AG08395 (cell line): ENCODE results near the gene TLK1.

Experiments used
- DNase-seq: peaks from one replicate; pipeline ENCODE4 v3.0.0; 2012; ENCODE audit warnings: mixed read lengths, low spot score

TLK1 gene

DNA sequence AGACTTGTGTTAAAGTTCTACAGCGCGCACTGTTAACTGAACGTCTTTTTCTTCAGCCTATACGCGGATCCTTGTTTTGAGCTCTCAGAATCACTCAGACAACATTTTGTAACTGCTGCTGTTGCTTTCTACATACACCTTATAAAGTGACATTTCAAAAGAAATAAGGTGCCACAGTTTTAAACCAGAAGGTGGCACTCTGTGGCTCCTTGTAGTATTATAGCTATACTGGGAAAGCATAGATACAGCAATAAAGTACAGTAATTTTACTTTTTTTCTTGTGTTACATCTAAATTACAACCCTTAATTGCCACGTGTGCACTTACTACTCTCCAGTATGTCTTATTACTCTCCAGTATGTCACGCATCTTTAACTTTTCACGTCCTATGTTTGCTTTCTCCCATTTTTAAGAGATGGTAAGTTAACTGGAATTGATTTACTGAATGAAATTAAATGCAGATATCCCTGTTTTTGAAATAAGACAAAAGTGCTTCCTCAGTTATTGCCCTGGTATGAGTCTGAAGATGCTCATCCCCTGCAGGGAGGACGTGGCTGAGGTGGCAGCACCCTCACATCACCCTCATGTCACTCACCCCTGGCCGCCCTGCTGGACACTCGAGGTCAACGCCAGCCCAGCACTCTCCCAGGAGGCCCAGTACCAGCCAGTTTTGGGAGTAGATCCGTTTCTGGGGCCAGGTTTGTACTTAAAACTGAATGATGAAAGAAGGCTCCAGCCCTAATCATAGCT, 193.9 kb downstream of the TLK1 start:
- DNase-seq, result no peak

DNA sequence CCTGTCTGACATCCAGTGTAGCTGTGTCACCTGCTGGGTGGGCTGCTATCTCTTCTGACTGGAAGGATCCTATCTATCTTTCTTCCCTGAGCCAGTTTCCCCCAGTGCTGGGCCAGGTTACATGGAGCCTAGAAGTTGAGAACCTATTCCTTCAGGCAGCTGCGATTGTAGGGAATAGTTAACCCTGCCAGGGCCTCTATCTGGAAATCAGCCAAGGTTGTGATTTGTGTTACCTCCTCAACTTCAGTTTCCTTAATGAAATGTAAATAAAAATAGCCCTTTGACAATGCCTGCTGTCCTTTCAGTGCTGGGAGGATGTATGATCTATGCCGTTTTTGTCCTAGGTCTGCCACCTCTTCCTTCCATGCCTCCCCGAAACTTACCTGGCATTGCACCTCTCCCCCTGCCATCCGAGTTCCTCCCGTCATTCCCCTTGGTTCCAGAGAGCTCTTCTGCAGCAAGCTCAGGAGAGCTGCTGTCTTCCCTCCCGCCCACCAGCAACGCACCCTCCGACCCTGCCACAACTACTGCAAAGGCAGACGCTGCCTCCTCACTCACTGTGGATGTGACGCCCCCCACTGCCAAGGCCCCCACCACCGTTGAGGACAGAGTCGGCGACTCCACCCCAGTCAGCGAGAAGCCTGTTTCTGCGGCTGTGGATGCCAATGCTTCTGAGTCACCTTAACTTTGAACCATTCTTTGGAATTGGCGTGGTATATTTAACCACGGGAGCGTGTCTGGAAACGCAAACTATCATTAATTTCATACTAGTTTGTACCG, 195.1 kb downstream of the TLK1 start:
- no peak for DNase-seq

GRCh38 chr2:170963386-170963785, 197.3 kb downstream of the TLK1 start:
- DNase-seq, result no peak

DNA sequence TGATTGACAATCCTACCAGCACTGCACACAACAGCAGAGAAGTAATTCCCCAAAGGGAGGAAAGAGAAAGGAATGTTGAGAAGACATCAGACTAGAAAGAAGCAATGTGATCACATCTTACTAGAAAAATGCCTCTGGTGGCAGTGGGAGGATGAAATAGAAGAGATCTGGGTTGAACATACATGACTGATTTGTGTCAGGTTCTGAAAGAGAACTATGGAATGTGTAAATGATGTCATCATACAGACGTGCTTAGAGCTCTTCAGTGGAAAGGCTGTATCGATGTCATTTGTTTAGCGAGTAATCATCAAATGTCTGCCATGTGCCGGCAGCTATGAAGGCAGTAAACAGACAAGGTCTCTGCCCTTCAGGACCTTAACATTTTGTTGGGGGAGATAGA, 206.8 kb downstream of the TLK1 start:
- DNase-seq, result no peak

GRCh38 chr2:170950221-170950761, 210.4 kb downstream of the TLK1 start:
- no peak for DNase-seq

DNA sequence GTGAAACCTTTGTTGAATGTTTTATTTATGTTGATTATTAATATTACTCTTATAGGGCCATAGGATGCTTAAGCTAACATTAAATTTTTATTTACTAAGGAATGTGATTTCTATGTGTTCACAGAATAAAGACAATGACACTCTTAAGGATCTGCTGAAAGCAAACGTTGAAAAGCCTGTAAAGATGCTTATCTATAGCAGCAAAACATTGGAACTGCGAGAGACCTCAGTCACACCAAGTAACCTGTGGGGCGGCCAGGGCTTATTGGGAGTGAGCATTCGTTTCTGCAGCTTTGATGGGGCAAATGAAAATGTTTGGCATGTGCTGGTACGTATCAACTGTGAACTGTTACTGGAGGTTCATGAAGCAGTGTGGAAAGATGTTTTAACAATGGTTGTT, 211.3 kb downstream of the TLK1 start:
- no peak for DNase-seq

DNA sequence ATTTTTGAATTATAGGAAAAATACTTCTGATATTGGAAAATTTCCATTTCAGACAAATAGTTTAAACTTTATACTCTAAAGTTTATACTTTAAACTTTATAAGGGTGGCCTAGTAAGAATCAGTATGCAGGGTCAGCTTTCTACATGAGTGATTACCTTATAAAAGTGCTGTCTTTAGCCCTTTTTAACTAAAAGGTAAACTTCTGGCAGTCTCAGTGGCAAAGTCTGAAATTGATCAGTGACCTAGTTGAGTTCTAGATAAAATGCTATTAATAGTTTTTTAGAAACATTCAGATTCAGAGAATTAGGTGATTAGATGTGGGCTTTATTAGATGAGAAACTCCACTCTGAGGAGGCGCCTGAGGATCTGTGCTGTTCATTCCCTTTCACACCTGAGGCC, 216.1 kb downstream of the TLK1 start:
- DNase-seq, result no peak

DNA sequence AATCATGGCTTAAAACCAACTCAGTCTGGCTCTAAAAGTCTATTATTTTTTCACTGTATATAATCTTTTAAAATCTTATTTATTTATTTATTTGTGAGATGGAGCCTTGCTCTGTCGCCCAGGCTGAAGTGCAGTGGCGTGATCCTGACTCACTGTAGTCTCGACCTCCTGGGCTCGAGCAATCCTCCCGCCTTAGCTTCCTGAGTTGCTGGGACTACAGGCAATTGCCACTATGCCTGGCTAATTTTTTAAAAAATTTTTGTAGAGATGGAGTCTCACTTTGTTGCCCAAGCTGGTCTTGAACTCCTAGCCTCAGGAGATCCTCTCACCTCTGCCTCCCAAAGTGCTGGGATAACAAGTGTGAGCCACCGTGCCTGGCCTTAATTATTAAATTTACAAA, 217.1 kb downstream of the TLK1 start:
- no peak for DNase-seq

DNA sequence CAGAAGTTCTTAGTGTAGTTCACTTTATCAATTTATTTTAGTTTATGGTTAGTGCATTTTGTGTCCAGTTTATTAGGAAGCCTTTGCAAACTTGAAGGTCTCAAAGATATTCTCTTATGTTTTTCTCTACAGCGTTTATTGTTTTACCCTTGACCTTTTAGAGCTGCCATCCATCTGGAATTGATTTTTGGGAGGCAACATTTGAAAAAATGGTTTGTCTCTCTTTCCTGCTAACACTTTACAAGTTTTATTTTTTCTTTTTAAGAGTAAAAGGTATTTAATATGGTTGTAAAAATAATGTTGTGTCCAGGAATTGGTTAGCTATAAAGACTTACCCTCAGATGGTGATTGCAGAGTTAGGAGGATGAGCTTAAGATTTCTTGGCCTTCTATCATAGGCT, 217.7 kb downstream of the TLK1 start:
- no peak for DNase-seq

DNA sequence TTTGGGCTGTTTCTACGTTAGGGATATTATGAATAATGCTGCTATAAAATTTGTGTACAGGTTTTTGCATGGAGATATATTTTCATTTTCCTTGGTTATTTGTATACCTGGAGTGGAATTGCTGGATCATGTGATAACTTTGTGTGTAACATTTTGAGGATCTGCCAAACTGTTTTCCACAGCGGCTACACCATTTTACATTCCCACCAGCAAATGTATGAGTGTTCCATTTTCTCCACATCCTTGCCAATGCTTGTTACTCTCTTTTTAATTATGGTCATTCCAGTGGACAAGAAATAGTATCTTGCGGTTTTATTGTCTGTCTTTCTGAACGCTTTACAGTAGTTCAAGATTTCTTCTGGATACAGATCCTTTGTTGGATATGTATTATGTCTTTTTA, 218.1 kb downstream of the TLK1 start:
- DNase-seq, result no peak
